Endothelial cell of umbilical vein (primary cell): ENCODE data around the gene CDC42EP3. TPM values are rescaled to one million over a fixed set of nuclear protein-coding genes. Genes with fewer than 3 reads are reported as not detected.

Source experiments
- BruUV-seq: library from RNA; stranded (reverse); fragments of 400-500 nt; replicated peaks from 2 replicates; lab custom pipeline; 2021; lab: Mats Ljungman, UMichigan
- CTCF ChIA-PET: fragments of 300-600, 350-600 bp; sonication (Branson Sonifier 250); formaldehyde crosslinking; loops from one replicate; lab custom pipeline; 2021; ENCODE audit warnings: antibody characterized with exemption, inconsistent platforms; lab: Charles Lee
- POLR2A ChIA-PET: fragments of 300-600, 350-600 bp; sonication (Branson Sonifier 250); formaldehyde crosslinking; loops from one replicate; lab custom pipeline; 2021; ENCODE audit warnings: antibody characterized with exemption, inconsistent platforms; lab: Charles Lee
- DNase-seq: peaks from one replicate; pipeline ENCODE4 v3.0.0-alpha.2; 2011; ENCODE audit warnings: low read depth, low spot score
- FAIRE-seq: peaks from 2 replicates; lab custom pipeline; 2011; peaks lifted over from hg19 to GRCh38; lab: Jason Lieb, UNC
- H2AFZ ChIP-seq: 2 replicates; pipeline ENCODE4 v1.6.0; 2012; ENCODE audit warnings: low read depth, low read length, control low read depth, inconsistent platforms
- H3K27ac ChIP-seq: 2 replicates; pipeline ENCODE4 v1.5.1; 2011; ENCODE audit warnings: low read depth, mild to moderate bottlenecking, control low read depth, low read length, moderate library complexity; ENCODE audit not compliant: insufficient read depth
- H3K27me3 ChIP-seq, 2 experiments: 2 replicates each; pipeline versions ENCODE4 v1.6.0 to v1.6.1; 2011; ENCODE audit warnings: low read length in 2 of 2, mixed read lengths in 1 of 2; ENCODE audit not compliant: control insufficient read depth in 2 of 2, insufficient read depth in 2 of 2
- H3K36me3 ChIP-seq, 2 experiments: 2 replicates in 1 of 2; 3 replicates in 1 of 2; pipeline ENCODE4 v1.5.1; 2011; ENCODE audit warnings: low read length in 2 of 2, mild to moderate bottlenecking in 1 of 2, moderate library complexity in 1 of 2; ENCODE audit not compliant: control insufficient read depth in 2 of 2, insufficient read depth in 2 of 2; ENCODE audit errors: extremely low read depth in 1 of 2
- H3K4me1 ChIP-seq: 3 replicates; pipeline ENCODE4 v1.5.1; 2011; ENCODE audit warnings: mild to moderate bottlenecking, low read length; ENCODE audit not compliant: control insufficient read depth, insufficient read depth; ENCODE audit errors: extremely low read depth
- H3K4me2 ChIP-seq: 2 replicates; pipeline ENCODE4 v1.6.1; 2011; ENCODE audit warnings: low read length, control low read depth, mixed read lengths; ENCODE audit not compliant: insufficient read depth
- H3K4me3 ChIP-seq, 3 experiments: fragments of 200-600 bp in 1 of 3; sonication (generic), shearing (Covaris generic) in 1 of 3; replicated peaks in 1 of 3; 2 replicates each; pipeline ENCODE4 v1.5.1; 2011 to 2016; ENCODE audit warnings: control low read depth in 3 of 3, low read length in 3 of 3, mild to moderate bottlenecking in 2 of 3, inconsistent platforms in 1 of 3, low read depth in 1 of 3, moderate library complexity in 1 of 3; ENCODE audit not compliant: insufficient read depth in 1 of 3
- H3K79me2 ChIP-seq: 2 replicates; pipeline ENCODE4 v1.6.0; 2012; ENCODE audit warnings: low read length, inconsistent platforms; ENCODE audit not compliant: control insufficient read depth, insufficient read depth
- H3K9ac ChIP-seq: replicated peaks from 2 replicates; pipeline ENCODE3; 2011; ENCODE audit warnings: low read length, control low read depth; ENCODE audit not compliant: insufficient read depth; ENCODE audit errors: extremely low read depth
- H3K9me1 ChIP-seq: replicated peaks from 3 replicates; pipeline ENCODE4 v1.6.0; 2011; ENCODE audit warnings: mild to moderate bottlenecking, low read length; ENCODE audit not compliant: control insufficient read depth, insufficient read depth; ENCODE audit errors: extremely low read depth
- H3K9me3 ChIP-seq: replicated peaks from 2 replicates; pipeline ENCODE4 v1.5.1; 2012; ENCODE audit warnings: low read length, inconsistent platforms; ENCODE audit not compliant: control insufficient read depth, insufficient read depth
- H4K20me1 ChIP-seq: replicated peaks from 2 replicates; pipeline ENCODE3; 2011; ENCODE audit warnings: mild to moderate bottlenecking, low read length; ENCODE audit not compliant: control insufficient read depth, insufficient read depth; ENCODE audit errors: extremely low read depth
- CTCF ChIP-seq, 2 donors: IDR thresholded peaks; 1 replicate in 1 of 2; 2 replicates in 1 of 2; pipeline ENCODE4 v1.5.1; 2011; ENCODE audit warnings: low read length in 2 of 2, mild to moderate bottlenecking in 2 of 2, moderate library complexity in 2 of 2, control low read depth in 1 of 2, inconsistent platforms in 1 of 2, low read depth in 1 of 2; ENCODE audit not compliant: insufficient read depth in 1 of 2; ENCODE audit errors: extremely low read depth in 1 of 2
- EZH2 ChIP-seq: IDR thresholded peaks from 2 replicates; pipeline ENCODE4 v1.6.1; 2012; ENCODE audit warnings: borderline replicate concordance, low read depth, mild to moderate bottlenecking, moderate library complexity, low read length, inconsistent platforms; ENCODE audit not compliant: severe bottlenecking
- FOS ChIP-seq: IDR thresholded peaks from 2 replicates; pipeline ENCODE4 v1.6.1; 2011; ENCODE audit warnings: mild to moderate bottlenecking, low read length, moderate library complexity, borderline replicate concordance; ENCODE audit not compliant: insufficient read depth
- GATA2 ChIP-seq: IDR thresholded peaks from 2 replicates; pipeline ENCODE4 v1.7.0; 2011; ENCODE audit warnings: low read depth, mild to moderate bottlenecking, moderate library complexity, mixed read lengths, low read length; ENCODE audit not compliant: insufficient read length, insufficient read depth
- JUN ChIP-seq: IDR thresholded peaks from 2 replicates; pipeline ENCODE4 v1.6.1; 2011; ENCODE audit warnings: borderline replicate concordance, low read depth; ENCODE audit not compliant: insufficient read length, insufficient read depth
- MAX ChIP-seq: IDR thresholded peaks from 2 replicates; pipeline ENCODE4 v1.6.1; 2011; ENCODE audit not compliant: insufficient read depth, insufficient read length
- MYC ChIP-seq: IDR thresholded peaks from one replicate; pipeline ENCODE4 v1.6.1; 2011; ENCODE audit warnings: mild to moderate bottlenecking, low read depth, low read length
- POLR2A ChIP-seq: IDR thresholded peaks from 2 replicates; pipeline ENCODE4 v1.6.1; 2012; ENCODE audit warnings: low read depth, mild to moderate bottlenecking, control low read depth, low read length
- POLR2AphosphoS5 ChIP-seq: IDR thresholded peaks from 2 replicates; pipeline ENCODE4 v1.6.1; 2012; ENCODE audit warnings: low read depth, mild to moderate bottlenecking, control low read depth, low read length, moderate library complexity; ENCODE audit not compliant: insufficient read depth
- dilution Hi-C: fragments of 300-500 bp; cut with MboI; formaldehyde crosslinking; loops from one replicate; pipeline ENCODE4 v1.15.0; 2019; ENCODE audit warnings: low sequenced_read_pairs; ENCODE audit not compliant: extremely low pct_ligation_motif_present
- intact Hi-C: fragments of 100-400 bp; cut with micrococcal nuclease; formaldehyde crosslinking; loops from one replicate; pipeline ENCODE4 v1.10.0; 2022
- polyA plus RNA-seq, 4 experiments: library from polyadenylated mRNA; depleted of rRNA in 3 of 4; stranded (reverse) in 3 of 4; unstranded in 1 of 4; fragments of >200 nt; gene quantifications; 2 replicates each; pipeline versions ENCODE4 v1.2.1 to v1.2.3, GENCODE V29; 2011 to 2012; ENCODE audit warnings: missing spikeins in 1 of 4
- total RNA-seq: library from RNA; stranded (reverse); gene quantifications from 2 replicates; pipeline ENCODE4 v1.2.3, GENCODE V29; 2021

CDC42EP3 gene
- total and polyA plus RNA-seq, 2 donors (not counting 3 experiments of a cell fraction or from before 2014, with no cell fraction given) = 14.6 to 54.7 TPM

DNA sequence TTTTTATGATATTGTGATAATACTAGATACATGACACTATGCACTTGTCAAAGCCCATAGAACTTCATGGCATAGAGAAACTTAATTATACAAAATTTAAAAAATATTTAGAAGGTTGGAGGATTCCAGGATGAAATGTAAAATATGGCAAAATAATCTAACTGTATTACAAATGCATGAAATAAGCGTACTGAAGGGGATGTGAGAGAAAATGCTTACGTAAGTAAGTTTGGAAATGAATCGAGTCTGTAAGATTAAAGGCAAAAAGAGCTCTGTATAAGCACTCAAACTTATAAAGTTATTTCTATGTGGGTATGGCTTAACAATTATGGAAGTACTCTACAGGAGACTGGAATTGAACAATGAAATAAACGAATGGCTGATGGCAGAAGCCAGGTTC is 13.4 kb upstream of the CDC42EP3 start:
- dilution Hi-C loops (no loop called here), intact Hi-C loops (no loop called here)
- H3K79me2 ChIP-seq = no peaks in the 10 kb centered on the region
- FAIRE-seq (no peak), DNase-seq (no peak)
- no peak overlapping the region for H3K9ac ChIP-seq
- H4K20me1 ChIP-seq = no peaks in the 10 kb centered on the region
- no peak overlapping the region for H3K4me3 ChIP-seq
- TF ChIP-seq GATA2 (no peak), JUN (no peak), POLR2AphosphoS5 (no peak), POLR2A (no peak), EZH2 (no peak), CTCF (IDR thresholded peaks at IDR 0.05; ENCODE audit: extremely low read depth in 1 of 2, insufficient read depth in 1 of 2, low read depth in 1 of 2, low read length in 2 of 2) (no peak), MAX (no peak), FOS (no peak), MYC (no peak)
- no TSS peak for BruUV-seq
- no peaks in the 10 kb centered on the region for H3K27me3 ChIP-seq
- POLR2A ChIA-PET = no interaction called here
- H3K27ac ChIP-seq = no peak overlapping the region
- H3K9me3 ChIP-seq = no peaks in the 10 kb centered on the region
- H3K36me3 ChIP-seq = no peaks in the 10 kb centered on the region
- no peak overlapping the region for H3K4me2 ChIP-seq
- H3K4me1 ChIP-seq = peaks cover 3% of the 10 kb centered on the region
- no peak overlapping the region for H2AFZ ChIP-seq
- no peaks in the 10 kb centered on the region for H3K9me1 ChIP-seq
- CTCF ChIA-PET = interaction anchor here (1.1 kb wide), 1 partner anchor 9 kb away, joined by 3 read pairs; no protein-coding TSS in a partner anchor
